ENCODE results near the gene NCCRP1. TPM values are rescaled to one million over a fixed set of nuclear protein-coding genes. Genes with fewer than 3 reads are reported as not detected.
A peak's percentile ranks its signal among the peaks of the same experiment; 100 is the strongest.
"Not testable (repeated sequence)": the region's sequence is repeated elsewhere in the genome, so short reads cannot be mapped to it uniquely, and the experiment has no call there.

NCCRP1 gene
- total RNA-seq, 1 donor from 2014 or later, result not detected

DNA sequence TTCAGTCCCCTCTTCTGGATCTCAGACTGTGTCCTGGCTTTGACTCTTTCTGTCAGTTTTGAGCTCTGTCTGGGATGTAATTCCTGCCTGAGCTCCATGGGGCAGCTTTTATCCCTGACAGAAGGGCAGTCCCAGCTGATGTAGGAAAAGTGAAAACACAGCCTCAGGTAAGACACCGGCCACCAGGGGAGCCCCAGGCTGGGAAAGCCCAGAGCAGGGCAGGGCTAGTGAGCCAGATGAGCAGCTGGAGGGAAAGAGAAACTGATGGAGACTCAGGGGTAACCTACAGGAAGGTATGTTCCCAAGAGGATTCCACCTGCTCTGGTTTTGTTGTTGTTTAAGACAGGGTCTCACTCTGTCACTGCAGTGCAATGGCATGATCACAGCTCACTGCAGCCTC, 48.4 kb downstream of the NCCRP1 start:
- H3K27ac Mint-ChIP-seq; DNase-seq; H3K27me3 Mint-ChIP-seq; H3K4me1 Mint-ChIP-seq; H3K9me3 Mint-ChIP-seq; H3K36me3 Mint-ChIP-seq (ENCODE audit: low read depth); H3K4me3 Mint-ChIP-seq; intact Hi-C loops (cut with micrococcal nuclease): not testable (repeated sequence)

DNA sequence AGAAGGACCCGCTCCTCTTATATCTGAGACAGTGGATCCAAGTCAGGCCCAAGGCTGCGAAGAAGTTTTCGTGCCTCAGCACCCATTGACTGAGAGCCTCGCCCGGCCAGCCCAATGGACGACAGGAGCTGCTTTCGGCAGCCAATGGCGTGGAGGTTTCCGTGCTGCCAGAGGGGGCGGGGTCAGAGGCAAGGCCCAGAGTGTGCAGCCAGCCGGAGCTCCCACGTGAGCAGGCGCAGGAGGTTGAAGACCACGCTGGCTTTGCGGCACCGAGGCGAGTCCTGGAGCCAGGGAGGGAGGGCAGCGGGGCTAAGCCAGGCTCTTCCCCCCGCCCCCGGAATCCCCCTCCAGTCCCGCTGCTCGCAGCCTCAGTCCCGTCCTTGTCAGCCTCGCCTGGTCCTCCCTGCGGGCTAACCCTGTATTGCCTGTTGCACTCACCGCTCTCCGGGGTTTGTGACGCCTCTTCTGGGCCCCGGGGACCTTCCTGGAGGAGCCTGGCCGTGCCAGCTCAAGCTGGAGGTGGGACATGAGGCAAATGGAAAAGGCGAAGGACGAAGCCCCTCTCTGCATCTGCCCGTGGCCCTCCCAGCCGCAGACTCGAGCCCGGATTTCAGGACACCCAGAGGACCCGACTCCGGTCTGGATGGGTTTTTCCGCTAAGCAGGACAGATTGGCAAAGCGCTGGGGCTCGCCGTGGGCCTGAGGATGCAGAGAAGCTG, 50.3 kb downstream of the NCCRP1 start:
- H3K27ac Mint-ChIP-seq, result no peak overlapping the region
- intact Hi-C loops (cut with micrococcal nuclease), result no loop called here
- H3K4me1 Mint-ChIP-seq, result no peaks in the 10 kb centered on the region
- peak; percentile 58 for DNase-seq
- no peaks in the 10 kb centered on the region for H3K9me3 Mint-ChIP-seq
- H3K4me3 Mint-ChIP-seq, result no peak overlapping the region
- no peaks in the 10 kb centered on the region for H3K36me3 Mint-ChIP-seq (ENCODE audit: low read depth)
- H3K27me3 Mint-ChIP-seq, result peaks cover 15% of the 10 kb centered on the region

DNA sequence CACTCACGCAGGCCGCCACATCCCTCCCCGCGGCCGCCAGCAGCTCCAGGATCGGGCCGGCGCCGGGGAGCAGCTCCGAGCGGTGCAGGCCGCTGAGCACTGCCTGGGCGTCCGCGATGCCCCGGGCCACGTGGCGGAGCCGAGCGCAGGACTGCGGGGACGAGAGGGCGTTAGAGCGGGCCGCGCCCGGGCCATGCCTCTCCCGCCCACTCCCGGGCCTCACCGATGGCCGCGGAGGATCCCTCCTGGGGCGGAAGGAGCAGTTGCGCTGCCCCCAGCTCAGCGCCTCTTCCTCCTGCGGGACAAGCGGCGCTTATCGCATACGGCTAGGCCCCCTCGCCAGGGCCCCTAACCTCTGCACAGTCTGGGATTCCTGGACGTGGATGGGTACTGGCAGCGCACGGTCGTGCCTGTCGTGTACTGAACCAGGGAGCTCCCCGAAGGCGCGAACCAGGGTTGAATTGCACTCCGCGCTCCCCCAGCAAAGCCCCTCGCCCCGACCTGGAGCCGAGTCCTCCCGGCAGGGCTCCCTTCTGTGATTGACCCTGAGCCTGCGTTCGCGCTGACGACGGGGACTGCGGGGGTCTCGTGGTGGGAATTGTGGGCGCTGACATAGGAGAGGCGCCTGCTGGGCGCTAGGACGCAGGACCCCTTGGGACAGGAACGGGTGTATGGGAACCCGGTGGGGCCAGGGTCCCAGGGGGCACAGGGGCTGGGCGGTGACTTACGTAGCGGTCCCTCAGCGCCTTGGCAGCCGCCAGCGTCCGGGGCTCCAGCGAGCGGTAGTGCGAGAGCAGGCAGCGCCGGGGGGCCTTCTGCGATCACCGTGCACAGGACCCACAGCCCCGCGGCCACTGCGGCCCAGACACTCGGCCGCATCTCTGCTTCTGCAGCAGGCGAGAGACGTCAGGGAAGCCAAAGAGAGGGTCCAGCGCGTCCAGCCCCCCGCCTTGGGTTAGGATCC, 51.2 kb downstream of the NCCRP1 start:
- peak; percentile 57 for DNase-seq
- Mint-ChIP-seq H3K9me3 (no peaks in the 10 kb centered on the region), H3K4me1 (no peaks in the 10 kb centered on the region), H3K36me3 (ENCODE audit: low read depth) (no peaks in the 10 kb centered on the region), H3K27me3 (peaks cover 16% of the 10 kb centered on the region), H3K4me3 (no peak overlapping the region), H3K27ac (no peak overlapping the region)
- intact Hi-C loops (cut with micrococcal nuclease), result no loop called here

DNA sequence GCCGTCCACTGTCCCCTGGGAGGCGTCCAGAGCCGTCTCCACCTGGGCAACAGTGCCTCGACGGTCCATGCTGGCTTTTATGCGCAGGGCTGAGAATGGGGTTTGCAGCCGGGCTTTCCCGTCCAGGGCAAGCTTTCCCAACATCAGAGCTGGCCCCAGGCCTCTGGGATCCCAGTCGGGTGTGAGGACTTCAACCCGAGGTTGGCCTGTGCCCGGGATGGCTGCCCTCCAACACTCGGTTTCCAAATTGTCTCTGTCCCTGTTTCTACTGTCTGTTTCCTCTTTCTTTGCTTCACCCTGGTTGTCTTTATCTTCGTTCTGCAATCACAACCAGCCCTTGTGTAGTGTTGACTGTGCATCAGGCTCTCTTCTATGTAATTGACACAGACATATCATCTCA, 52.0 kb downstream of the NCCRP1 start, which contains the start of gene IFNL4:
Gene IFNL4, minus strand, starts transcription at position 51 of the 400 bp plus-strand sequence.
- H3K27me3 Mint-ChIP-seq, result peaks cover 22% of the 10 kb centered on the region
- H3K36me3 Mint-ChIP-seq (ENCODE audit: low read depth), result no peaks in the 10 kb centered on the region
- no peak within 1 kb of the TSS for H3K4me3 Mint-ChIP-seq
- H3K27ac Mint-ChIP-seq, result peak within 1 kb of the TSS; percentile 5
- H3K4me1 Mint-ChIP-seq, result no peaks in the 10 kb centered on the region
- intact Hi-C loops (cut with micrococcal nuclease), result no loop called here
- no peak for DNase-seq
- H3K9me3 Mint-ChIP-seq, result no peaks in the 10 kb centered on the region

DNA sequence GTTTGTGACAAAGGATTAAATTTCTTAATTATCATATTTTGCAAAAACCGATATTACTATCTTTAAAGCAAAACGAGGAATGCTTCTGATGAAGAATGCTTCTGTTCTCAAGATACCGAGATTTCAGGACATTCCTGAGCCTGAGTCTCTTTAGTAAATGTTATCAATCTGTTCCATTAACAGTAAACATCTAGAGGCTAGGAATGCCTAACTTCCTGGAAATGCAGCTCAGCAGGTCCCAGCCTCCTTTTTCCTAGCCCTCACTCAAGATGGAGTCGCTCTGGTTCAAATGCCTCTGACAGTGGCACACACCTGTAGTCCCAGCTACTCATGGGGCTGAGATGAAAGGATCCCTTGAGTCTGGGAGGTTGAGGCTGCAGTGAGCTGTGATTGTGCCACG, 54.3 kb downstream of the NCCRP1 start:
- peaks cover 26% of the 10 kb centered on the region for H3K27me3 Mint-ChIP-seq
- no peak for DNase-seq
- H3K4me1 Mint-ChIP-seq, result no peaks in the 10 kb centered on the region
- intact Hi-C loops (cut with micrococcal nuclease), result no loop called here
- H3K27ac Mint-ChIP-seq, result no peak overlapping the region
- no peaks in the 10 kb centered on the region for H3K36me3 Mint-ChIP-seq (ENCODE audit: low read depth)
- H3K4me3 Mint-ChIP-seq, result no peak overlapping the region
- H3K9me3 Mint-ChIP-seq, result no peaks in the 10 kb centered on the region

Other genes starting within 250 kb of the NCCRP1 start
- not detected in 2 replicates for gene FBXO17, start 221.2 kb upstream of the NCCRP1 start, total RNA-seq
- 0.14 and 0.17 TPM in 2 replicates for gene FBXO27, start 164.4 kb upstream of the NCCRP1 start, total RNA-seq
- not detected in 2 replicates for gene ACP7, start 112.6 kb upstream of the NCCRP1 start, total RNA-seq
- 14.8 and 16.9 TPM in 2 replicates for gene PAK4, start 71.2 kb upstream of the NCCRP1 start, total RNA-seq
- gene SYCN, start 7.3 kb downstream of the NCCRP1 start, total RNA-seq, result not detected in 2 replicates
- gene IFNL3, start 48.0 kb downstream of the NCCRP1 start, total RNA-seq, result not detected in 2 replicates
- not detected in 2 replicates for gene IFNL4, start 51.9 kb downstream of the NCCRP1 start, total RNA-seq
- gene IFNL2, start 71.4 kb downstream of the NCCRP1 start, total RNA-seq, result not detected in 2 replicates
- gene IFNL1, start 99.4 kb downstream of the NCCRP1 start, total RNA-seq, result not detected in 2 replicates
- 5.0 and 5.2 TPM in 2 replicates for gene LRFN1, start 123.9 kb downstream of the NCCRP1 start, total RNA-seq
- gene GMFG, start 139.1 kb downstream of the NCCRP1 start, total RNA-seq, result 328 and 330 TPM in 2 replicates
- gene SAMD4B, start 145.5 kb downstream of the NCCRP1 start, total RNA-seq, result 68.9 and 71.4 TPM in 2 replicates
- 47.1 and 50.6 TPM in 2 replicates for gene PAF1, start 194.1 kb downstream of the NCCRP1 start, total RNA-seq
- gene MED29, start 194.4 kb downstream of the NCCRP1 start, total RNA-seq, result 36.0 and 38.7 TPM in 2 replicates
- gene ZFP36, start 209.9 kb downstream of the NCCRP1 start, total RNA-seq, result 35.7 and 39.9 TPM in 2 replicates
- 42.0 and 46.1 TPM in 2 replicates for gene PLEKHG2, start 215.7 kb downstream of the NCCRP1 start, total RNA-seq
- 2,597 and 2,671 TPM in 2 replicates for gene RPS16, start 239.0 kb downstream of the NCCRP1 start, total RNA-seq
- 186 and 187 TPM in 2 replicates for gene SUPT5H, start 248.6 kb downstream of the NCCRP1 start, total RNA-seq